Measurements from ENCODE around the gene PEBP1.
"Not testable (repeated sequence)": the region's sequence is repeated elsewhere in the genome, so short reads cannot be mapped to it uniquely, and the experiment has no call there.

Gene PEBP1

GRCh38 chr12:118129436-118129835 is 6.5 kb upstream of the PEBP1 start:
- in situ Hi-C loops (cut with MboI; ENCODE audit: low sequenced_read_pairs): not testable (repeated sequence)

- in situ Hi-C loops (cut with MboI; ENCODE audit: low sequenced_read_pairs): no loop called here
Observed at GRCh38 chr12:118136559-118137003, 657 bp downstream of the PEBP1 start.

- in situ Hi-C loops (cut with MboI; ENCODE audit: low sequenced_read_pairs): no loop called here
Observed at GRCh38 chr12:118137148-118137678, 1.3 kb downstream of the PEBP1 start.

GRCh38 chr12:118140825-118141224 is 4.9 kb downstream of the PEBP1 start:
- in situ Hi-C loops (cut with MboI; ENCODE audit: low sequenced_read_pairs): no loop called here

GRCh38 chr12:118144499-118144898 is 8.6 kb downstream of the PEBP1 start:
- in situ Hi-C loops (cut with MboI; ENCODE audit: low sequenced_read_pairs): no loop called here

GRCh38 chr12:118145113-118145797 is 9.3 kb downstream of the PEBP1 start:
- in situ Hi-C loops (cut with MboI; ENCODE audit: low sequenced_read_pairs): no loop called here

- in situ Hi-C loops (cut with MboI; ENCODE audit: low sequenced_read_pairs): no loop called here
Observed at GRCh38 chr12:118145798-118146156, 9.9 kb downstream of the PEBP1 start.

GRCh38 chr12:118148287-118148686 is 12.4 kb downstream of the PEBP1 start:
- in situ Hi-C loops (cut with MboI; ENCODE audit: low sequenced_read_pairs): no loop called here

GRCh38 chr12:118150625-118151024 is 14.7 kb downstream of the PEBP1 start:
- in situ Hi-C loops (cut with MboI; ENCODE audit: low sequenced_read_pairs): no loop called here

GRCh38 chr12:118151755-118152154 is 15.8 kb downstream of the PEBP1 start:
- in situ Hi-C loops (cut with MboI; ENCODE audit: low sequenced_read_pairs): no loop called here

- in situ Hi-C loops (cut with MboI; ENCODE audit: low sequenced_read_pairs): no loop called here
Observed at GRCh38 chr12:118160536-118160935, 24.6 kb downstream of the PEBP1 start.

GRCh38 chr12:118164798-118165486 is 29.0 kb downstream of the PEBP1 start:
- in situ Hi-C loops (cut with MboI; ENCODE audit: low sequenced_read_pairs): no loop called here

GRCh38 chr12:118166946-118167345 is 31.0 kb downstream of the PEBP1 start:
- in situ Hi-C loops (cut with MboI; ENCODE audit: low sequenced_read_pairs): no loop called here

- in situ Hi-C loops (cut with MboI; ENCODE audit: low sequenced_read_pairs): no loop called here
Observed at GRCh38 chr12:118175823-118176447, 40.0 kb downstream of the PEBP1 start.

GRCh38 chr12:118183155-118183554 is 47.2 kb downstream of the PEBP1 start:
- in situ Hi-C loops (cut with MboI; ENCODE audit: low sequenced_read_pairs): no loop called here

GRCh38 chr12:118183711-118184110 is 47.8 kb downstream of the PEBP1 start:
- in situ Hi-C loops (cut with MboI; ENCODE audit: low sequenced_read_pairs): no loop called here

- in situ Hi-C loops (cut with MboI; ENCODE audit: low sequenced_read_pairs): no loop called here
Observed at GRCh38 chr12:118185602-118186397, 49.9 kb downstream of the PEBP1 start.

- in situ Hi-C loops (cut with MboI; ENCODE audit: low sequenced_read_pairs): no loop called here
Observed at GRCh38 chr12:118187751-118188435, 52.0 kb downstream of the PEBP1 start.

GRCh38 chr12:118188690-118189371 is 52.9 kb downstream of the PEBP1 start:
- in situ Hi-C loops (cut with MboI; ENCODE audit: low sequenced_read_pairs): no loop called here

- in situ Hi-C loops (cut with MboI; ENCODE audit: low sequenced_read_pairs): no loop called here
Observed at GRCh38 chr12:118189741-118190191, 53.8 kb downstream of the PEBP1 start.
